ENCODE data around the gene CFAP69. TPM values are rescaled to one million over a fixed set of nuclear protein-coding genes. Genes with fewer than 3 reads are reported as not detected.
"Not testable (repeated sequence)": the region's sequence is repeated elsewhere in the genome, so short reads cannot be mapped to it uniquely, and the experiment has no call there.

CFAP69 gene
- total RNA-seq, 1 donor from 2014 or later: 5.5 TPM

DNA sequence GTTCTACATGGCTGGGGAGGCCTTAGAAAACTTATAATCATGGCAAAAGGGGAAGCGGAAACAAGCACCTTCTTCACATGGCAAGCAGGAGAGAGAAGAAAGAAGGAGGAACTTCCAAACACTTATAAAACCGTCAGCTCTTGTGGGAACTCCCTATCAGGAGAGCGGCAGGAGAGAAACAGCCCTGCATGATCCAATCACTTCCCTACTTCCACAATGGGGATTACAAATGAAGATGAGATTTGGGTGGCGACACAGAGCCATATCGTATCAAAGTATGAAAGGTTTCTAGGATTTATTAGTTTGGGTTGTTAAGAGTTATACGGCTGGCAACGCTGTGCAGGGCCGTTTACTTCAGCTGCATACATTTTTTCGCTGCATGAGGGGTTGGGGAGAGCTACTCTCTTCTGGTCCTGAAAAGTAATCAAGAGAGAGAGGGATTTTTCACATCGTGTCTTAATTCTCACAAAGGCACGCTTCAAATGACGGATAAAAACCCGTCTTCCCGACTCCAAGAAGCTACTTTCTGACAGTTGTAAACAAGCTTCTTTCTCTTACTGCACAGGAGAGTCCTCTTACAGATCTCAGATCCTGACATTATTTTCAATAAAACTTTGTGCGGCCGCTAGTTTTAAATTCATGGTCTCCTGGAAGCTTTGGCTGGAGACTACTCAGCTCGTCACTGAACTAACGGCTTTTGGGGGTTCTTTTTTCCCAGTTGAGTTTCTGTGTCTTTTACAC lies 100.8 kb downstream of the CFAP69 start:
- DNase-seq (ENCODE audit: low spot score): peak; percentile 44

DNA sequence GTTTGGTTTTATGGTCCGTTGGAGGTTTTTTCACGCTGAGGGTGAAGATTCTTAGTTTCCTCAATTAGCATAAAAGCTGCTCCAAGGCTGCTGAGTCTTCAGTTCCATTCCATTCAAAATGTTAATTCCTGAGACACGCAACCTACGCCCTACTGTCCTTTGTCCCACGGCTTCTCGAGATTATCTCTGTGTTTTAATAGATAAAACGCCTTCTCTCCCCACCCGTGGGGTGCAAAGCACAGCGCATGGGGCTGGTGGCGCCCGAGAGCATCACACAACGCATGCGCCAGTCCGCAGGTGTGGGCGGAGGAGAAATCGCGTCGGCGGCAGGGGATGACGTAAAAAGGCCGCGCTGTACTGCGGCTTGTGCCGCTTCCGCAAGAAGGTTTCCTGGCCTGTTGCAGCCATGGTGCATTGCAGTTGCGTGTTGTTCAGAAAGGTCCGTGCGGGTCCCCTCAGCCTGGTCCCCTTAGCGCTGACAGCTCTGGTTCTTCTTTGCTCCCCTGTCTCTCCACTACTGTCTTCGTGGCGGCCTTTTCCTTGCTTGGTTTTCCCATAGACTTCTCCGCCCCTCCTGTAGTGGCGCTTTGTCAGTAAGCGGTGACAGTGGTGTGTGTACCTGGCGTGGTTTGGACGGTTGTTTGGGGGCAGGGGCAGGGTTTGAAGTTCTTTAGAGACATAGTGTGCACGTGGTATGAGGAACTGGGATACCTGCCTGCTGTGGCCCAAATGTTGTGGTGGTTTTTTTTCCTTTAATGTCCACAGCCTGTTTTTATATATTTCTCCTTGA lies 101.6 kb downstream of the CFAP69 start, which contains the start of gene GTPBP10:
Gene GTPBP10, plus strand, starts transcription at position 381 of the 790 bp plus-strand sequence. Its CDS starts 26 bp downstream, at position 407.
- peak; percentile 97 for DNase-seq (ENCODE audit: low spot score)

DNA sequence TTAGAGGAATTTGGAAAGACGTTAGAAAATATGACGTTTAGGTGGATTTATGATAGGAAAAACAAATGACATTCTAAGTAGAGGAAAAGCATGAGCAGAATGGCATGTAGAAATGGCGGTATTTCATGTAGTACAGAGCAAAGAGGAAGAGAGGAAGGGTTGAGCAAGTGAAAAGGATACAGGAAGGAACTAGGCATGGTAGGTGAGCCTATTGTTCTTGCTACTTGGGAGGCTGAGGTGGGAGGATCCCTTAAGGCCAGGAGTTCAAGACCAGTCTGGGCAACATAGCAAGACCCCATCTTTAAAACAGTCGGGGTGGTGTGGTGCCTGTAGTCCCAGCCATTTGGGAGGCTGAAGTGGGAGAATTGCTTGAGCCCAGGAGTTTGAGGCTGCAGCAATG lies 102.8 kb downstream of the CFAP69 start:
- no peak for DNase-seq (ENCODE audit: low spot score)

DNA sequence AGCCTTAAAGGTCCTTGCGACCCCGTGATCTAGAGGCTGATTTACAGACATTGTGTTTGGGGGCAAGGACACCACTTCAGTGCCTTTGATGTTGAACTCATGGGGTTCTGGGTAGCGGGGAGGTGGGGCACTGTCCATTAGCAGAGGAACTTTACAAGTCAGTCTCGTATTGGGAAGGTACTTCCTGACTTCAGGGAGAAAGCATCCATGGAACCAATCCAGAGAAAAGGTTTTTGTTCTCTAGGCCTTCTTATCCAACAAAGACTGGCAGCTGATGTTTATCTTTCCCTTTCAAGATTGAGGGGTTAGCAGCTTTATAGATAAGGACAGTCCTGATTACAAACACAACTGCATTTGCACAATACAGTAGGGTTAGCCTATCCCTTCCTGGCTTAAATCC lies 104.3 kb downstream of the CFAP69 start:
- DNase-seq (ENCODE audit: low spot score): no peak

DNA sequence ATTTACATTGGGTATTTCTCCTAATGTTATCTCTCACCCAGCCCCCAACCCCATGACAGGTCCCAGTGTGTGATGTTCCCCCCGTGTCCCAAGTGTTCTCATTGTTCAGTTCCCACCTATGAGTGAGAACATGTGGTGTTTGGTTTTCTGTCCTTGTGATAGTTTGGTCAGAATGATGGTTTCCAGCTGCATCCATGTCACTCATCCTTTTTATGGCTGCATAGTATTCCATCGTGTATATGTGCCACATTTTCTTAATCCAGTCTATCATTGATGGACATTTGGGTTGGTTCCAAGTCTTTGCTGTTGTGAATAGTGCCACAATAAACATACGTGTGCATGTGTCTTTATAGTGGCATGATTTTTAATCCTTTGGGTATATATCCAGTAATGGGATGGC lies 105.1 kb downstream of the CFAP69 start:
- not testable (repeated sequence) for DNase-seq (ENCODE audit: low spot score)

DNA sequence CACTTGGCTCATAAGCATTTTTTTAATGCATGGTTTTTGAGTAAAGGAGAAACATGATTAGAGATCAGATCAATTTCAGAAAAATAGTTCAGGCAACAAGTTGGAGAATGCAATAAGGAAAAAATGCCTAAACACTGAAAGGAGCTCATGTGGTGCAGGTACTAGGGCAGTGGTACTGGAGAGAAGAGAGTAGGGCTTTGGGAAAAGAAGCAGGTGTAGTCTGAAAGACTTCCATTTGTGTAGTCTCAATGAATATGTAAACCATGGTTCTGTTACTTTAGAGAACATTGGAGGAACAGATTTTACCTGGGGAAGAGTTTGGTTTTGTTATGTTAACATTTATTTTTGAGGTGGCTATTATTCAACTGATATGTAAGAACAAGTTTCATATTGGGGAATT lies 107.0 kb downstream of the CFAP69 start:
- DNase-seq (ENCODE audit: low spot score): no peak

Other genes starting within 250 kb of the CFAP69 start
- 3.9 TPM for gene STEAP1, start 90.7 kb upstream of the CFAP69 start, total RNA-seq (ENCODE audit: insufficient read depth, low replicate concordance)
- 22.4 TPM for gene STEAP2, start 33.4 kb upstream of the CFAP69 start, total RNA-seq (ENCODE audit: insufficient read depth, low replicate concordance)
- gene FAM237B, start 76.1 kb downstream of the CFAP69 start, total RNA-seq (ENCODE audit: insufficient read depth, low replicate concordance): 1.7 TPM
- gene GTPBP10, start 101.5 kb downstream of the CFAP69 start, total RNA-seq (ENCODE audit: insufficient read depth, low replicate concordance): 66.7 TPM
- gene CLDN12, start 158.3 kb downstream of the CFAP69 start, total RNA-seq (ENCODE audit: insufficient read depth, low replicate concordance): 20.5 TPM
- gene PTTG1IP2, start 224.5 kb downstream of the CFAP69 start, total RNA-seq (ENCODE audit: insufficient read depth, low replicate concordance): not detected

Measured in umbilical cord (tissue), 2 donors.